K562 (cell line): ENCODE data around the gene STX7.

Source experiments
- SIN3A ChIP-seq, 2 experiments: fragments of 150-350 bp in 1 of 2; IDR thresholded peaks; 2 replicates each; pipeline ENCODE4 v1.6.1; 2011 to 2016; ENCODE audit warnings: borderline replicate concordance in 2 of 2, low read depth in 2 of 2, low read length in 2 of 2, mild to moderate bottlenecking in 2 of 2, moderate library complexity in 2 of 2; ENCODE audit not compliant: control insufficient read depth in 1 of 2
- TCF3 ChIP-seq: sonication (generic); formaldehyde crosslinking; IDR thresholded peaks from 2 replicates; pipeline ENCODE4 v1.4.0; 2020; ENCODE audit warnings: mild to moderate bottlenecking, missing genetic modification reagents

DNA sequence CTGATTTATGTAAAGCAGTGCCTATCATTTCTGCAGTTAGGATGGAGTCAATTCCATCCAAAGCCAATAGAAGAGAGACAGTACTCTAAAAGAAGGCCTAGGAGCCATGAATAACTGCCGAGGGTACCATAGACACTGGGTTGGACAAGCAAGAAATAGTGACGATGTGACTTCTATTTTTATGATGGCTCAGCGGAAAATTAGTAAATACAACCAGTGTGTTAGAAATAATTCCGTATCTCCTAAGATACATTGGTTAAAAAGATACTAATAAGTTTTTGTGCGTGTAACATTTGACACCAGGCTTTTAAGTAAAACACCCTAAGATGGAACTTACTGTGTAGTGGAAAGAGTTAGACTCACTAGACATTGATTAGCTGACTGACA, 66.1 kb downstream of the STX7 start:
- TF ChIP-seq TCF3 (CRISPR knock-in tag): no peak
- no peak for TF ChIP-seq SIN3A (IDR thresholded peaks at IDR 0.05; ENCODE audit: borderline replicate concordance in 2 of 2, control insufficient read depth in 1 of 2, low read depth in 2 of 2, low read length in 2 of 2)
